CD14-positive monocyte (primary cell): ENCODE data around the gene CAPN3. TPM values are rescaled to one million over a fixed set of nuclear protein-coding genes. Genes with fewer than 3 reads are reported as not detected.

Experiments used
- DNase-seq, 3 donors: peaks; one replicate each; pipeline ENCODE4 v3.0.0-alpha.2; 2011 to 2022
- H2AFZ ChIP-seq: 2 replicates; pipeline ENCODE4 v1.6.0; 2012; ENCODE audit warnings: mild to moderate bottlenecking, low read depth, low read length, inconsistent platforms; ENCODE audit not compliant: insufficient read depth, poor library complexity, severe bottlenecking
- H3K27ac ChIP-seq, 2 donors: 1 replicate in 1 of 2; 2 replicates in 1 of 2; pipeline ENCODE4 v1.5.1; 2012 to 2013; ENCODE audit warnings: low read length in 2 of 2, control low read depth in 1 of 2, inconsistent platforms in 1 of 2, low read depth in 1 of 2, mild to moderate bottlenecking in 1 of 2
- H3K27me3 ChIP-seq, 2 donors: one replicate each; pipeline versions ENCODE4 v1.6.0 to v1.6.1; 2011 to 2013; ENCODE audit warnings: low read length in 2 of 2; ENCODE audit not compliant: control insufficient read depth in 2 of 2, insufficient read depth in 2 of 2
- H3K36me3 ChIP-seq, 2 donors: replicated peaks in 1 of 2; 1 replicate in 1 of 2; 2 replicates in 1 of 2; pipeline versions ENCODE4 v1.5.1 to v1.6.1; 2012 to 2013; ENCODE audit warnings: low read length in 2 of 2, control low read depth in 1 of 2, inconsistent platforms in 1 of 2, mild to moderate bottlenecking in 1 of 2; ENCODE audit not compliant: insufficient read depth in 2 of 2, control insufficient read depth in 1 of 2
- H3K4me1 ChIP-seq, 2 donors: 1 replicate in 1 of 2; 2 replicates in 1 of 2; pipeline versions ENCODE4 v1.5.1 to v1.6.1; 2012 to 2013; ENCODE audit warnings: low read length in 2 of 2, control low read depth in 1 of 2, inconsistent platforms in 1 of 2, mild to moderate bottlenecking in 1 of 2, moderate library complexity in 1 of 2; ENCODE audit not compliant: insufficient read depth in 2 of 2, control insufficient read depth in 1 of 2
- H3K4me2 ChIP-seq: replicated peaks from 2 replicates; pipeline ENCODE3; 2012; ENCODE audit warnings: low read length, moderate library complexity, mild to moderate bottlenecking; ENCODE audit not compliant: poor library complexity, severe bottlenecking; ENCODE audit errors: extremely low read depth
- H3K4me3 ChIP-seq, 3 experiments: fragments of 200-600 bp in 1 of 3; sonication (generic) in 1 of 3; replicated peaks in 1 of 3; 1 replicate in 2 of 3; 2 replicates in 1 of 3; pipeline ENCODE4 v1.5.1; 2011 to 2013; ENCODE audit warnings: low read length in 3 of 3, mild to moderate bottlenecking in 3 of 3, control low read depth in 2 of 3, low read depth in 2 of 3, inconsistent platforms in 1 of 3, moderate library complexity in 1 of 3
- H3K79me2 ChIP-seq: 2 replicates; pipeline ENCODE4 v1.6.0; 2012; ENCODE audit warnings: mild to moderate bottlenecking, control low read depth, inconsistent platforms, low read length, moderate library complexity; ENCODE audit not compliant: insufficient read depth
- H3K9ac ChIP-seq: 2 replicates; pipeline ENCODE4 v1.6.0; 2017; ENCODE audit warnings: low read length, mild to moderate bottlenecking; ENCODE audit not compliant: insufficient read depth, poor library complexity, severe bottlenecking
- H3K9me3 ChIP-seq, 2 donors: replicated peaks in 1 of 2; 1 replicate in 1 of 2; 2 replicates in 1 of 2; pipeline versions ENCODE4 v1.5.1 to v1.6.1; 2012 to 2013; ENCODE audit warnings: low read length in 2 of 2, control low read depth in 1 of 2; ENCODE audit not compliant: control insufficient read depth in 1 of 2, insufficient read depth in 1 of 2
- H4K20me1 ChIP-seq: 2 replicates; pipeline ENCODE4 v1.6.0; 2012; ENCODE audit warnings: mild to moderate bottlenecking, low read length, control low read depth, moderate library complexity; ENCODE audit not compliant: insufficient read depth
- H3K27ac Mint-ChIP-seq, 7 donors: one replicate each; pipeline ENCODE4 v1.8.0; 2020; ENCODE audit warnings: mild to moderate bottlenecking in 7 of 7, mixed read lengths in 7 of 7, moderate library complexity in 6 of 7, inconsistent platforms in 2 of 7
- H3K27me3 Mint-ChIP-seq, 3 donors: one replicate each; pipeline ENCODE4 v1.8.0; 2021 to 2022; ENCODE audit warnings: low read depth in 3 of 3, mild to moderate bottlenecking in 3 of 3, mixed read lengths in 3 of 3, moderate library complexity in 3 of 3, inconsistent platforms in 1 of 3
- H3K36me3 Mint-ChIP-seq, 2 donors: one replicate each; pipeline ENCODE4 v1.8.0; 2020; ENCODE audit warnings: mixed read lengths in 2 of 2, inconsistent platforms in 1 of 2, mild to moderate bottlenecking in 1 of 2
- H3K4me1 Mint-ChIP-seq: one replicate; pipeline ENCODE4 v1.8.0; 2020; ENCODE audit warnings: mild to moderate bottlenecking, mixed read lengths
- H3K4me3 Mint-ChIP-seq, 2 donors: one replicate each; pipeline ENCODE4 v1.8.0; 2020; ENCODE audit warnings: mild to moderate bottlenecking in 2 of 2, mixed read lengths in 2 of 2, moderate library complexity in 1 of 2
- H3K9me3 Mint-ChIP-seq, 7 donors: one replicate each; pipeline ENCODE4 v1.8.0; 2020 to 2022; ENCODE audit warnings: mixed read lengths in 7 of 7, mild to moderate bottlenecking in 6 of 7, moderate library complexity in 6 of 7, inconsistent platforms in 2 of 7
- CTCF ChIP-seq: fragments of 200-600 bp; IDR thresholded peaks from one replicate; pipeline ENCODE4 v1.8.0; 2022; ENCODE audit warnings: antibody characterized with exemption, mild to moderate bottlenecking
- WGBS: methylation state at CpG from one replicate; pipeline ENCODE4 v1.1.5; 2013; ENCODE audit warnings: missing lambda C conversion rate; ENCODE audit not compliant: insufficient coverage; 5-methylcytosine and 5-hydroxymethylcytosine counted together
- intact Hi-C, 2 donors: fragments of 100-400 bp; cut with micrococcal nuclease; formaldehyde crosslinking; loops; one replicate each; pipeline versions ENCODE4 v1.15.0 to v1.15.1; 2023
- polyA plus RNA-seq, 3 donors: library from polyadenylated mRNA; depleted of rRNA in 1 of 3; unstranded in 2 of 3; stranded (reverse) in 1 of 3; fragments of 300-500 nt in 2 of 3; fragments of >200 nt in 1 of 3; fragmentation: Illumina TruSeq in 2 of 3; gene quantifications; 1 replicate in 2 of 3; 2 replicates in 1 of 3; pipeline ENCODE4 v1.2.3, GENCODE V29; 2012 to 2021

Gene CAPN3
- polyA plus RNA-seq, 3 donors, result 2.9 to 76.5 (median 3.6) TPM

GRCh38 chr15:42413920-42414319, 54.6 kb downstream of the CAPN3 start:
- Mint-ChIP-seq H3K4me3 (no peak overlapping the region), H3K36me3 (peaks cover 73 to 95% of the 10 kb centered on the region in 2 donors), H3K4me1 (no peaks in the 10 kb centered on the region), H3K27ac (no peak overlapping the region), H3K27me3 (no peaks in the 10 kb centered on the region), H3K9me3 (no peaks in the 10 kb centered on the region)
- intact Hi-C loops, result no loop called here
- H4K20me1 ChIP-seq, result peaks cover 66% of the 10 kb centered on the region
- H3K79me2 ChIP-seq, result no peaks in the 10 kb centered on the region
- no peak for DNase-seq
- H3K36me3 ChIP-seq, result peaks cover 88 to 99% of the 10 kb centered on the region in 2 donors
- TF ChIP-seq CTCF, result no peak
- H2AFZ ChIP-seq, result no peak overlapping the region
- no peak overlapping the region for H3K4me3 ChIP-seq
- H3K27me3 ChIP-seq, result no peaks in the 10 kb centered on the region
- no peaks in the 10 kb centered on the region for H3K4me1 ChIP-seq
- no peak overlapping the region for H3K27ac ChIP-seq
- no peak overlapping the region for H3K4me2 ChIP-seq
- no peaks in the 10 kb centered on the region for H3K9me3 ChIP-seq
- no peak overlapping the region for H3K9ac ChIP-seq
- WGBS, result no CpG with 5 or more reads among the region's 2 CpGs

GRCh38 chr15:42419369-42419768, 60.1 kb downstream of the CAPN3 start:
- Histone ChIP-seq H3K4me2 (no peak overlapping the region), H4K20me1 (peaks cover 71% of the 10 kb centered on the region), H3K9me3 (no peaks in the 10 kb centered on the region), H3K27me3 (no peaks in the 10 kb centered on the region), H3K4me3 (no peak overlapping the region), H3K27ac (no peak overlapping the region), H3K36me3 (peaks cover 96 to 100% of the 10 kb centered on the region in 2 donors), H2AFZ (no peak overlapping the region), H3K4me1 (no peaks in the 10 kb centered on the region), H3K79me2 (no peaks in the 10 kb centered on the region), H3K9ac (no peak overlapping the region)
- no peak overlapping the region for H3K27ac Mint-ChIP-seq
- intact Hi-C loops, result no loop called here
- no peak for TF ChIP-seq CTCF
- no peaks in the 10 kb centered on the region for H3K9me3 Mint-ChIP-seq
- no peaks in the 10 kb centered on the region for H3K27me3 Mint-ChIP-seq
- no peak for DNase-seq
- no peak overlapping the region for H3K4me3 Mint-ChIP-seq
- WGBS, result 95% methylated on average over 5 of the region's 7 CpGs
- H3K36me3 Mint-ChIP-seq, result peaks cover 79 to 100% of the 10 kb centered on the region in 2 donors
- H3K4me1 Mint-ChIP-seq, result no peaks in the 10 kb centered on the region
